Transverse colon (tissue), 4 donors: ENCODE measurements around the gene GNPDA1. TPM values are rescaled to one million over a fixed set of nuclear protein-coding genes. Genes with fewer than 3 reads are reported as not detected.

Experiments
- DNase-seq: peaks from one replicate; pipeline ENCODE4 v3.0.0-alpha.2; 2019
- H3K27ac ChIP-seq, 4 donors: fragments of 200-600 bp; sonication (generic); 2 replicates each; pipeline ENCODE4 v1.5.1; 2016 to 2018; ENCODE audit warnings: inconsistent platforms in 4 of 4
- H3K27me3 ChIP-seq: fragments of 200-600 bp; sonication (generic); 2 replicates; pipeline ENCODE4 v1.5.1; 2017; ENCODE audit warnings: inconsistent platforms
- H3K36me3 ChIP-seq, 4 donors: fragments of 200-600 bp; sonication (generic); 2 replicates each; pipeline ENCODE4 v1.5.1; 2017 to 2019; ENCODE audit warnings: inconsistent platforms in 4 of 4
- H3K4me1 ChIP-seq, 4 donors: fragments of 200-600 bp; sonication (generic); 2 replicates each; pipeline ENCODE4 v1.5.1; 2017 to 2020; ENCODE audit warnings: inconsistent platforms in 4 of 4
- H3K4me3 ChIP-seq, 4 donors: fragments of 200-600 bp; sonication (generic); 1 replicate in 1 of 4; 2 replicates in 3 of 4; pipeline versions ENCODE4 v1.5.1 to v1.6.1; 2017 to 2019; ENCODE audit warnings: inconsistent platforms in 4 of 4
- H3K9me3 ChIP-seq, 2 donors: fragments of 200-600 bp; sonication (generic); 2 replicates each; pipeline ENCODE4 v1.5.1; 2017 to 2019; ENCODE audit warnings: inconsistent platforms in 2 of 2
- EP300 ChIP-seq: sonication (generic); formaldehyde crosslinking; IDR thresholded peaks from one replicate; pipeline ENCODE4 v1.6.1; 2017; ENCODE audit warnings: antibody characterized with exemption, low read depth
- POLR2A ChIP-seq: fragments of 450-650 bp; IDR thresholded peaks from one replicate; pipeline ENCODE4 v1.6.1; 2016; ENCODE audit warnings: antibody characterized with exemption, mild to moderate bottlenecking, moderate library complexity
- POLR2AphosphoS5 ChIP-seq, 3 donors: sonication (generic); formaldehyde crosslinking; IDR thresholded peaks; one replicate each; pipeline ENCODE4 v1.6.1; 2016; ENCODE audit warnings: antibody characterized with exemption in 3 of 3
- WGBS, 2 donors: methylation state at CpG; one replicate each; pipeline ENCODE4 v1.1.5; 2018; ENCODE audit warnings: low coverage in 1 of 2; 5-methylcytosine and 5-hydroxymethylcytosine counted together
- in situ Hi-C, 4 donors: fragments of 200-750 bp; cut with MboI; loops; one replicate each; pipeline versions ENCODE4 v1.15.0 to v1.15.1; 2017; ENCODE audit warnings: low sequenced_read_pairs in 3 of 4, low pct_ligation_motif_present in 1 of 4, low pct_unique_long_range_greater_than_20kb in 1 of 4
- intact Hi-C: fragments of 100-400 bp; cut with DNase I; formaldehyde crosslinking; loops from one replicate; pipeline ENCODE4 v1.15.1; 2023; ENCODE audit warnings: low total_unique reads
- total RNA-seq, 4 donors: library from RNA; depleted of rRNA; stranded (reverse); fragments of >200 nt; gene quantifications; one replicate each; pipeline ENCODE4 v1.1.0, GENCODE V29; 2016
- TF ChIP-seq, protein P1 (sequence below), 5 experiments: fragments of 200-600 bp in 3 of 5; fragments of 450-650 bp in 2 of 5; sonication (generic) in 3 of 5; IDR thresholded peaks; 1 replicate in 2 of 5; 2 replicates in 3 of 5; pipeline ENCODE4 v1.5.1; 2016 to 2017; ENCODE audit warnings: antibody characterized with exemption in 5 of 5, inconsistent platforms in 3 of 5, mild to moderate bottlenecking in 2 of 5, moderate library complexity in 1 of 5

Gene GNPDA1
- total RNA-seq, 4 donors from 2014 or later: 1.6 to 24.8 (median 8.9) TPM

GRCh38 chr5:142017832-142018427 lies 5.1 kb upstream of the GNPDA1 start:
- no peak overlapping the region for H3K4me3 ChIP-seq
- H3K4me1 ChIP-seq: peaks cover 0 to 19% (median 12%) of the 10 kb centered on the region in 4 donors
- TF ChIP-seq POLR2A (no peak), EP300 (no peak), POLR2AphosphoS5 (IDR thresholded peaks at IDR 0.05) (no peak)
- TF ChIP-seq, protein P1, sequence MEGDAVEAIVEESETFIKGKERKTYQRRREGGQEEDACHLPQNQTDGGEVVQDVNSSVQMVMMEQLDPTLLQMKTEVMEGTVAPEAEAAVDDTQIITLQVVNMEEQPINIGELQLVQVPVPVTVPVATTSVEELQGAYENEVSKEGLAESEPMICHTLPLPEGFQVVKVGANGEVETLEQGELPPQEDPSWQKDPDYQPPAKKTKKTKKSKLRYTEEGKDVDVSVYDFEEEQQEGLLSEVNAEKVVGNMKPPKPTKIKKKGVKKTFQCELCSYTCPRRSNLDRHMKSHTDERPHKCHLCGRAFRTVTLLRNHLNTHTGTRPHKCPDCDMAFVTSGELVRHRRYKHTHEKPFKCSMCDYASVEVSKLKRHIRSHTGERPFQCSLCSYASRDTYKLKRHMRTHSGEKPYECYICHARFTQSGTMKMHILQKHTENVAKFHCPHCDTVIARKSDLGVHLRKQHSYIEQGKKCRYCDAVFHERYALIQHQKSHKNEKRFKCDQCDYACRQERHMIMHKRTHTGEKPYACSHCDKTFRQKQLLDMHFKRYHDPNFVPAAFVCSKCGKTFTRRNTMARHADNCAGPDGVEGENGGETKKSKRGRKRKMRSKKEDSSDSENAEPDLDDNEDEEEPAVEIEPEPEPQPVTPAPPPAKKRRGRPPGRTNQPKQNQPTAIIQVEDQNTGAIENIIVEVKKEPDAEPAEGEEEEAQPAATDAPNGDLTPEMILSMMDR (IDR thresholded peaks at IDR 0.05): no peak
- in situ Hi-C loops: loop anchor here in 1 of 4 donors (25.0 kb wide), 1 partner anchor 319 kb away; the partner anchor contains the start of gene SPRY4
- H3K36me3 ChIP-seq: no peaks in the 10 kb centered on the region
- no peaks in the 10 kb centered on the region for H3K9me3 ChIP-seq
- H3K27me3 ChIP-seq: no peaks in the 10 kb centered on the region
- WGBS, 2 donors: 85 to 90% methylated on average over 3 to 5 of the region's 5 CpGs
- H3K27ac ChIP-seq: no peak overlapping the region
- DNase-seq: no peak
- intact Hi-C loops: loop anchor here (10.0 kb wide), 1 partner anchor 127 kb away; no protein-coding TSS in a partner anchor

DNA sequence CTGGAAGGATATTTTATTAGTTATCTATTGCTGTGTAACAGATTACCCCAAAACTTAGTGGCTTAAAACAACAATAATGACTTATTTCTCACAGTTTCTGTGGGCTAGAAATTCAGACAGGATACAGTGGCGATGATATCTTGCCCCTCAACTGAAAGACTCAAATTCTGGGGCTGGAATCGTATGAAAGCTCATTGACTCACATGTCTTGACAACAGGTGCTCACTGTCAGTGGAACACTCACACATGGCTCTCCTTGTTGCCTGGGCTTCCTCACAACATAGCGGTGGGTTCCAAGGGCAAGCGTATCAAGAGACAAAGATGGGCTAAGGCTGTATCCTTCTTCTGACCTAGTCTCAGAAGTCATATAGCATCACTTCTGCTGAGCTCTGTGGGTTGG lies 3.7 kb upstream of the GNPDA1 start:
- TF ChIP-seq, protein P1 (IDR thresholded peaks at IDR 0.05): no peak
- Histone ChIP-seq H3K9me3 (no peaks in the 10 kb centered on the region), H3K27me3 (no peaks in the 10 kb centered on the region), H3K4me3 (no peak overlapping the region), H3K4me1 (peaks cover 0 to 26% (median 16%) of the 10 kb centered on the region in 4 donors), H3K36me3 (no peaks in the 10 kb centered on the region), H3K27ac (peak overlapping the region; percentile 32 to 63 (median 55))
- DNase-seq: no peak
- intact Hi-C loops (loop anchor here (10.0 kb wide), 1 partner anchor 128 kb away; no protein-coding TSS in a partner anchor), in situ Hi-C loops (loop anchor here in 1 of 4 donors (25.0 kb wide), 1 partner anchor 321 kb away; the partner anchor contains the start of gene SPRY4)
- 78 to 85% methylated on average over 4 of the region's 4 CpGs for WGBS, 2 donors

DNA sequence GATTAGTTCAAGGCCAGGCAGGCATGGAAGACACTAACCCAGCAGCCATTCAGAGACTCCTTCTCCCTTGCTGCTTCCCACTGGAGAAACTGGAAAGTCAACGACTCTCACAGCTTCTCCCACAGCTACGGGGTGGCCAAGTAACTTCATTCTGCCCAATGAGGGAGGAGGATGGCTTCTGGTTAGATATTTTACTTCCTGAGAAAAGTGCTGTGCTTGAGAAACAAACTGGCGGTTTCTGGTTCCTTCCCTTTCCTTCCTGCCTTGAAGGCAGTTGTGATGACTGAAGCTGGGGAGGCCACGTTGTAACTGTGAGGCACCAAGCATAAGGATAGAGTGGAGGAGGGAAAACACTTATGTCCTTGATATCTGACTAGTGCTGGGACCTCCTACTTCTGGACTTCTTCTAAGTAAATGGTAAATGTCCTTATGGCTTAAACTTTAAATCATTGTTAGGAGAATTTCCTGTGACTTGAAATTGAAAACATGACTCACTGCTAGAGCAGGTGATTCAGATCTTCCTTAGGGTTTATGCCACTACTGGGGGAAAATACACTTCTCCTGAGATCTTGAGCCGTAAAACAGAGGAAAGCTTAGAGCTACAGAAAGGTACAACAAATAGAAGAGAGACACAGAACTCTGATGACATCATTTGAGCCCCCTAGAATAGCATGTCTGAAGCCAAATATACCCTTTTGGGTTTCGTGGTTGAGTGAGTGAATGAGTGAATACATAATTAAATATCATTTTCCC lies 3.1 kb upstream of the GNPDA1 start:
- in situ Hi-C loops: loop anchor here in 1 of 4 donors (25.0 kb wide), 1 partner anchor 321 kb away; the partner anchor contains the start of gene SPRY4
- Histone ChIP-seq H3K9me3 (no peaks in the 10 kb centered on the region), H3K36me3 (no peaks in the 10 kb centered on the region), H3K27ac (peak overlapping the region; percentile 32 to 63 (median 55)), H3K4me1 (peaks cover 0 to 26% (median 16%) of the 10 kb centered on the region in 4 donors), H3K4me3 (no peak overlapping the region), H3K27me3 (no peaks in the 10 kb centered on the region)
- 59 to 66% methylated on average over 3 to 6 of the region's 6 CpGs for WGBS, 2 donors
- DNase-seq: no peak
- TF ChIP-seq EP300 (no peak), POLR2A (no peak), POLR2AphosphoS5 (IDR thresholded peaks at IDR 0.05) (no peak)
- TF ChIP-seq, protein P1 (IDR thresholded peaks at IDR 0.05): no peak
- intact Hi-C loops: loop anchor here (10.0 kb wide), 1 partner anchor 129 kb away; no protein-coding TSS in a partner anchor

GRCh38 chr5:142014911-142015584 lies 2.2 kb upstream of the GNPDA1 start:
- 50 to 60% methylated on average over 4 to 7 of the region's 7 CpGs for WGBS, 2 donors
- in situ Hi-C loops (loop anchor here in 1 of 4 donors (25.0 kb wide), 1 partner anchor 322 kb away; the partner anchor contains the start of gene SPRY4), intact Hi-C loops (loop anchor here (10.0 kb wide), 1 partner anchor 130 kb away; no protein-coding TSS in a partner anchor)

More at GRCh38 chr5:142014911-142015584, 2.2 kb upstream of the GNPDA1 start:
- H3K27ac ChIP-seq: peak overlapping the region; percentile 32 to 63 (median 55)
- no peaks in the 10 kb centered on the region for H3K36me3 ChIP-seq
- H3K27me3 ChIP-seq: no peaks in the 10 kb centered on the region
- TF ChIP-seq, protein P1 (IDR thresholded peaks at IDR 0.05): peak; percentile 43 to 59 (median 52)
- no peak for TF ChIP-seq POLR2AphosphoS5 (IDR thresholded peaks at IDR 0.05)
- no peaks in the 10 kb centered on the region for H3K9me3 ChIP-seq
- peaks cover 0 to 26% (median 16%) of the 10 kb centered on the region in 4 donors for H3K4me1 ChIP-seq
- no peak overlapping the region for H3K4me3 ChIP-seq
- DNase-seq: no peak
